ENCODE measurements around the gene YWHAG. TPM values are rescaled to one million over a fixed set of nuclear protein-coding genes. Genes with fewer than 3 reads are reported as not detected.

Gene YWHAG
- total and polyA plus RNA-seq, 2 of the 13 experiments (the other 11 are each of a cell fraction or from before 2014, with no cell fraction given): 36.9 to 67.5 TPM

DNA sequence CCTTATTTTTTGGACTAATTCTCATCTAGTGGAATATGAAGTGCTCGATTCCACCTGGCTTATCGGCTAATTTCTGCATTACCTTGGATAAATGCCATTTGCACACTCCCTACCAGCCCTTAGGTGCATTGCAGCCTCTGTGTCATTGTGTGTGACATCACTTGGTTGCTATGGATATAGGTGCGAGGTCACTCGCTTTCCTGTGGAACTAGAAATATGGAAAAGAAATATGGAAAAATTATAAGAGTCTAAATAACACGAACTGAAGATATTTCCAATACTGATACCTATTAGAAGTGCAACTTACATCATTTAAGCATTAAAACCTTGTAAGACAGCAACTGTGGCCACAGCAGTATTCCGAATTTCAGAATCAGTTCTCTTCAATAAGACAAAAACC is 2.0 kb downstream of the YWHAG start:
- peak overlapping the region; percentile 92 to 99 (median 94); a peak in 5 of 6 replicates for H3K4me3 ChIP-seq (replicated peaks in 1 of 3; ENCODE audit: insufficient read depth in 1 of 3, low read depth in 2 of 3, low read length in 3 of 3)
- H3K9me3 ChIP-seq (ENCODE audit: low read length): no peaks in the 10 kb centered on the region
- no peak for FAIRE-seq
- H3K4me2 ChIP-seq (ENCODE audit: low read depth, low read length): peak overlapping the region; percentile 54
- peaks cover 0 to 6% of the 10 kb centered on the region in 2 experiments; a peak in 3 of 5 replicates for H3K36me3 ChIP-seq (replicated peaks in 1 of 2; ENCODE audit: control insufficient read depth in 1 of 2, insufficient read depth in 2 of 2, low read length in 2 of 2)
- CTCF ChIA-PET (ENCODE audit: low intra/inter-chr PET ratio, low total read pairs): no interaction called here
- TF ChIP-seq CREB1 (IDR thresholded peaks at IDR 0.05) (peak; percentile 40; the same call in 1 of the 2 replicates), CREB1 (CRISPR knock-in tag; IDR thresholded peaks at IDR 0.05) (peak; percentile 27; the same call in 1 of the 2 replicates), ZNF30 (CRISPR knock-in tag; IDR thresholded peaks at IDR 0.05) (no peak), ZNF296 (CRISPR knock-in tag; conservative IDR thresholded peaks at IDR 0.05) (no peak), ZEB1 (IDR thresholded peaks at IDR 0.05; ENCODE audit: insufficient replicate concordance, low read depth) (no peak), EED (CRISPR knock-in tag; IDR thresholded peaks at IDR 0.05) (no peak), ZNF7 (CRISPR knock-in tag; IDR thresholded peaks at IDR 0.05) (no peak), ZBTB21 (CRISPR knock-in tag; IDR thresholded peaks at IDR 0.05) (peak; percentile 74; the same call in 1 of the 2 replicates), SRF (IDR thresholded peaks at IDR 0.05; ENCODE audit: low read depth, low read length) (no peak), RFX5 (IDR thresholded peaks at IDR 0.05; ENCODE audit: low read depth, low read length) (peak; percentile 54; the same call in 1 of the 2 replicates), RFX3 (CRISPR knock-in tag; IDR thresholded peaks at IDR 0.05) (peak; percentile 54; the same call in 1 of the 2 replicates), RFX1 (IDR thresholded peaks at IDR 0.05) (peak; percentile 38; the same call in 1 of the 2 replicates), FOSL2 (CRISPR knock-in tag; IDR thresholded peaks at IDR 0.05) (0 out of 2 replicates have a peak, but pooled peaks have one; percentile 5), NR2F1 (CRISPR knock-in tag; IDR thresholded peaks at IDR 0.05) (no peak)
- H3K9ac ChIP-seq (ENCODE audit: insufficient read depth, low read depth, low read length): peak overlapping the region; percentile 96; the same call in 1 of the 2 replicates
- BruUV-seq (replicated peaks): no TSS peak
- in situ Hi-C loops (cut with HindIII; ENCODE audit: extremely low pct_ligation_motif_present, low pct_unique_long_range_greater_than_20kb) (no loop called here), intact Hi-C loops (cut with micrococcal nuclease; ENCODE audit: unreplicated experiment) (no loop called here)
- peak overlapping the region; percentile 34 for H3K27ac ChIP-seq (ENCODE audit: extremely low read length, insufficient read depth, low read length)
- peaks cover 66% of the 10 kb centered on the region for H3K4me1 ChIP-seq (ENCODE audit: insufficient read depth, low read length)
- peaks cover 69% of the 10 kb centered on the region for H3K79me2 ChIP-seq (ENCODE audit: insufficient read depth, low read length)
- WGBS (ENCODE audit: low lambda C conversion rate): 68% methylated on average over 6 of the region's 6 CpGs
- POLR2A ChIA-PET: interaction anchor here (0.6 kb wide), 1 partner anchor 31 kb away, joined by 3 read pairs; no protein-coding TSS in a partner anchor
- peaks cover 55% of the 10 kb centered on the region for H4K20me1 ChIP-seq (ENCODE audit: insufficient read depth, low read length)
- H3K27me3 ChIP-seq (ENCODE audit: control insufficient read depth in 1 of 2, insufficient read depth in 2 of 2, low read length in 2 of 2): no peaks in the 10 kb centered on the region; a peak in 1 of 5 replicates
- DNase-seq (ENCODE audit: low spot score): no peak
- H2AFZ ChIP-seq (ENCODE audit: low read length): no peak overlapping the region
- no peak for ATAC-seq
